Fibroblast of lung (primary cell): ENCODE results near the gene ADRM1. TPM values are rescaled to one million over a fixed set of nuclear protein-coding genes. Genes with fewer than 3 reads are reported as not detected.

Source experiments
- DNase-seq, 2 donors: peaks; one replicate each; pipeline versions ENCODE4 v3.0.0 to v3.0.0-alpha.2; 2010; ENCODE audit warnings: low read depth in 2 of 2
- H2AFZ ChIP-seq: 2 replicates; pipeline ENCODE4 v1.5.1; 2012; ENCODE audit warnings: low read length, control low read depth, inconsistent platforms
- H3K27ac ChIP-seq: 2 replicates; pipeline ENCODE4 v1.5.1; 2011; ENCODE audit warnings: low read length, control low read depth; ENCODE audit not compliant: insufficient read depth
- H3K27me3 ChIP-seq: 2 replicates; pipeline ENCODE4 v1.5.1; 2011; ENCODE audit warnings: mild to moderate bottlenecking, low read length; ENCODE audit not compliant: control insufficient read depth, insufficient read depth
- H3K36me3 ChIP-seq: 2 replicates; pipeline ENCODE4 v1.5.1; 2011; ENCODE audit warnings: low read length; ENCODE audit not compliant: control insufficient read depth, insufficient read depth
- H3K4me1 ChIP-seq: 2 replicates; pipeline ENCODE4 v1.5.1; 2011; ENCODE audit warnings: low read length; ENCODE audit not compliant: control insufficient read depth, insufficient read depth; ENCODE audit errors: extremely low read depth
- H3K4me2 ChIP-seq: 2 replicates; pipeline ENCODE4 v1.5.1; 2011; ENCODE audit warnings: low read length, control low read depth; ENCODE audit not compliant: insufficient read depth; ENCODE audit errors: extremely low read depth
- H3K4me3 ChIP-seq, 4 experiments: fragments of 200-600 bp in 1 of 4; sonication (generic) in 1 of 4; replicated peaks in 1 of 4; 2 replicates each; pipeline ENCODE4 v1.5.1; 2011 to 2016; ENCODE audit warnings: low read length in 4 of 4, low read depth in 3 of 4, mild to moderate bottlenecking in 3 of 4, control low read depth in 2 of 4, inconsistent platforms in 1 of 4, mixed read lengths in 1 of 4; ENCODE audit not compliant: insufficient read depth in 1 of 4; ENCODE audit errors: control extremely low read depth in 1 of 4
- H3K79me2 ChIP-seq: 2 replicates; pipeline ENCODE4 v1.5.1; 2012; ENCODE audit warnings: mild to moderate bottlenecking, low read length, inconsistent platforms; ENCODE audit not compliant: control insufficient read depth, insufficient read depth
- H3K9ac ChIP-seq: 2 replicates; pipeline ENCODE4 v1.5.1; 2011; ENCODE audit warnings: mild to moderate bottlenecking, low read length, control low read depth; ENCODE audit not compliant: insufficient read depth
- H3K9me3 ChIP-seq: 2 replicates; pipeline ENCODE4 v1.5.1; 2012; ENCODE audit warnings: low read depth, low read length; ENCODE audit not compliant: control insufficient read depth, insufficient read depth
- H4K20me1 ChIP-seq: 2 replicates; pipeline ENCODE4 v1.5.1; 2011; ENCODE audit warnings: low read length; ENCODE audit not compliant: control insufficient read depth, insufficient read depth; ENCODE audit errors: extremely low read depth
- CTCF ChIP-seq, 2 donors: IDR thresholded peaks in 1 of 2; conservative IDR thresholded peaks in 1 of 2; 1 replicate in 1 of 2; 2 replicates in 1 of 2; pipeline ENCODE4 v1.5.1; 2011 to 2012; ENCODE audit warnings: low read length in 2 of 2, control low read depth in 1 of 2, inconsistent platforms in 1 of 2, low read depth in 1 of 2, mild to moderate bottlenecking in 1 of 2
- EZH2 ChIP-seq: IDR thresholded peaks from 2 replicates; pipeline ENCODE4 v1.5.1; 2012; ENCODE audit warnings: low read length, control low read depth, mild to moderate bottlenecking; ENCODE audit errors: missing control alignments
- polyA plus RNA-seq, 2 donors: library from polyadenylated mRNA; depleted of rRNA in 1 of 2; stranded (reverse) in 1 of 2; unstranded in 1 of 2; fragments of >200 nt; gene quantifications; 2 replicates each; pipeline ENCODE4 v1.2.1, GENCODE V29; 2011 to 2012; ENCODE audit warnings: missing spikeins in 1 of 2
- total RNA-seq: library from RNA; depleted of rRNA; stranded (reverse); fragments of >200 nt; gene quantifications from 2 replicates; pipeline ENCODE4 v1.2.1, GENCODE V29; 2014

The ADRM1 gene
- total and polyA plus RNA-seq, 2 donors (not counting 1 experiment from before 2014, with no cell fraction given) = 41.2 to 71.3 TPM

GRCh38 chr20:62301773-62302340 lies 940 bp upstream of the ADRM1 start:
- Histone ChIP-seq H3K27ac (peak overlapping the region; percentile 95), H3K4me1 (peaks cover 4% of the 10 kb centered on the region), H2AFZ (no peak overlapping the region), H3K36me3 (peaks cover 15% of the 10 kb centered on the region), H3K79me2 (peaks cover 37% of the 10 kb centered on the region), H3K4me3 (peak overlapping the region; percentile 65 to 78 (median 73)), H3K9me3 (no peaks in the 10 kb centered on the region), H3K27me3 (no peaks in the 10 kb centered on the region), H3K4me2 (peak overlapping the region; percentile 79), H3K9ac (peak overlapping the region; percentile 91), H4K20me1 (peaks cover 3% of the 10 kb centered on the region)
- TF ChIP-seq CTCF (conservative IDR thresholded peaks at IDR 0.05 in 1 of 2, IDR thresholded peaks at IDR 0.05 in 1 of 2; ENCODE audit: low read depth in 1 of 2, low read length in 2 of 2) (peak; percentile 83 to 90), EZH2 (no peak)
- DNase-seq = peak; percentile 89 to 92

- peaks cover 4% of the 10 kb centered on the region for H3K4me1 ChIP-seq
- H3K79me2 ChIP-seq = peaks cover 37% of the 10 kb centered on the region
- peak overlapping the region; percentile 83 for H3K9ac ChIP-seq
- no peaks in the 10 kb centered on the region for H3K27me3 ChIP-seq
- peaks cover 25% of the 10 kb centered on the region for H3K36me3 ChIP-seq
- no peaks in the 10 kb centered on the region for H3K9me3 ChIP-seq
- peaks cover 3% of the 10 kb centered on the region for H4K20me1 ChIP-seq
- DNase-seq = no peak
- H3K27ac ChIP-seq = peak overlapping the region; percentile 86
- H2AFZ ChIP-seq = no peak overlapping the region
- no peak for TF ChIP-seq EZH2
- no peak for TF ChIP-seq CTCF (conservative IDR thresholded peaks at IDR 0.05 in 1 of 2, IDR thresholded peaks at IDR 0.05 in 1 of 2; ENCODE audit: low read depth in 1 of 2, low read length in 2 of 2)
- peak overlapping the region in 3 of 4 experiments; percentile 85 to 92 (median 90) for H3K4me3 ChIP-seq
- no peak overlapping the region for H3K4me2 ChIP-seq
Measured at GRCh38 chr20:62303062-62303339, 204 bp downstream of the ADRM1 start.

GRCh38 chr20:62303340-62304226 lies 786 bp downstream of the ADRM1 start:
- peak in 1 of 2 donors; percentile 16 for DNase-seq
- TF ChIP-seq EZH2 (no peak), CTCF (conservative IDR thresholded peaks at IDR 0.05 in 1 of 2, IDR thresholded peaks at IDR 0.05 in 1 of 2; ENCODE audit: low read depth in 1 of 2, low read length in 2 of 2) (no peak)
- Histone ChIP-seq H3K4me2 (peak overlapping the region; percentile 73), H3K36me3 (peaks cover 30% of the 10 kb centered on the region), H3K79me2 (peaks cover 37% of the 10 kb centered on the region), H3K4me3 (peak overlapping the region; percentile 76 to 92 (median 88)), H2AFZ (no peak overlapping the region), H3K9ac (peak overlapping the region; percentile 83), H3K9me3 (no peaks in the 10 kb centered on the region), H3K4me1 (peaks cover 4% of the 10 kb centered on the region), H3K27ac (peak overlapping the region; percentile 86), H3K27me3 (no peaks in the 10 kb centered on the region), H4K20me1 (peaks cover 3% of the 10 kb centered on the region)
